Prostate gland (tissue), 2 donors: ENCODE data around the gene OR10S1. TPM values are rescaled to one million over a fixed set of nuclear protein-coding genes. Genes with fewer than 3 reads are reported as not detected.

Experiments
- DNase-seq: peaks from one replicate; pipeline ENCODE4 v3.0.0-alpha.2; 2019; ENCODE audit warnings: low spot score
- H3K27ac ChIP-seq, 2 donors: fragments of 200-600 bp; sonication (generic); 2 replicates each; pipeline ENCODE4 v1.5.1; 2017 to 2019
- H3K27me3 ChIP-seq: fragments of 200-600 bp; sonication (generic); replicated peaks from 2 replicates; pipeline ENCODE4 v1.5.1; 2019; ENCODE audit not compliant: insufficient read depth
- H3K36me3 ChIP-seq, 2 donors: fragments of 200-600 bp; sonication (generic); 1 replicate in 1 of 2; 2 replicates in 1 of 2; pipeline versions ENCODE4 v1.5.1 to v1.8.1; 2017 to 2019
- H3K4me1 ChIP-seq: fragments of 200-600 bp; sonication (generic); replicated peaks from 2 replicates; pipeline ENCODE4 v1.5.1; 2019
- H3K4me3 ChIP-seq, 2 donors: fragments of 200-600 bp; sonication (generic); 2 replicates each; pipeline ENCODE4 v1.5.1; 2017 to 2019
- H3K9me3 ChIP-seq: fragments of 200-600 bp; sonication (generic); 2 replicates; pipeline ENCODE4 v1.5.1; 2017
- CTCF ChIP-seq, 4 experiments: fragments of 200-600 bp in 2 of 4; fragments of 450-650 bp in 2 of 4; sonication (generic) in 2 of 4; IDR thresholded peaks; 1 replicate in 3 of 4; 2 replicates in 1 of 4; pipeline ENCODE4 v1.5.1; 2016 to 2019; ENCODE audit warnings: antibody characterized with exemption in 4 of 4, mild to moderate bottlenecking in 2 of 4, moderate library complexity in 2 of 4
- POLR2A ChIP-seq: fragments of 450-650 bp; IDR thresholded peaks from one replicate; pipeline ENCODE4 v1.6.1; 2016; ENCODE audit warnings: antibody characterized with exemption, mild to moderate bottlenecking
- POLR2AphosphoS5 ChIP-seq: sonication (generic); formaldehyde crosslinking; IDR thresholded peaks from one replicate; pipeline ENCODE4 v1.6.1; 2017; ENCODE audit warnings: antibody characterized with exemption
- WGBS: methylation state at CpG from one replicate; pipeline ENCODE4 v1.1.5; 2018; 5-methylcytosine and 5-hydroxymethylcytosine counted together
- intact Hi-C: fragments of 100-400 bp; cut with DNase I; formaldehyde crosslinking; loops from one replicate; pipeline ENCODE4 v1.14.2; 2022
- total RNA-seq, 2 donors: library from RNA; depleted of rRNA; stranded (reverse); fragments of >200 nt; gene quantifications; one replicate each; pipeline ENCODE4 v1.1.0, GENCODE V29; 2016

OR10S1 gene
- total RNA-seq, 2 donors from 2014 or later, result not detected

GRCh38 chr11:123979311-123979710 is 1.7 kb upstream of the OR10S1 start:
- Histone ChIP-seq H3K4me1 (no peaks in the 10 kb centered on the region), H3K9me3 (no peaks in the 10 kb centered on the region), H3K4me3 (no peak overlapping the region), H3K36me3 (no peaks in the 10 kb centered on the region), H3K27me3 (no peaks in the 10 kb centered on the region), H3K27ac (no peak overlapping the region)
- no peak for DNase-seq
- TF ChIP-seq CTCF (IDR thresholded peaks at IDR 0.05) (no peak), POLR2AphosphoS5 (no peak), POLR2A (no peak)
- intact Hi-C loops, result no loop called here
- 79% methylated on average over 5 of the region's 5 CpGs for WGBS

GRCh38 chr11:123976770-123977560 is 616 bp downstream of the OR10S1 start:
- TF ChIP-seq POLR2A, result no peak
- TF ChIP-seq CTCF (IDR thresholded peaks at IDR 0.05), result no peak
- no peak for TF ChIP-seq POLR2AphosphoS5
- no peak for DNase-seq
- Histone ChIP-seq H3K36me3 (no peaks in the 10 kb centered on the region), H3K9me3 (no peaks in the 10 kb centered on the region), H3K4me1 (no peaks in the 10 kb centered on the region), H3K27me3 (no peaks in the 10 kb centered on the region), H3K4me3 (no peak overlapping the region), H3K27ac (no peak overlapping the region)
- intact Hi-C loops, result no loop called here
- 90% methylated on average over 18 of the region's 18 CpGs for WGBS

GRCh38 chr11:123973816-123974215 is 3.8 kb downstream of the OR10S1 start:
- no peaks in the 10 kb centered on the region for H3K36me3 ChIP-seq
- WGBS, result 85% methylated on average over 1 of the region's 1 CpG

GRCh38 chr11:123956752-123957151 is 20.8 kb downstream of the OR10S1 start:
- no peaks in the 10 kb centered on the region for H3K4me1 ChIP-seq
- intact Hi-C loops, result no loop called here

More at GRCh38 chr11:123973816-123974215, 3.8 kb downstream of the OR10S1 start:
- no peak overlapping the region for H3K4me3 ChIP-seq
- intact Hi-C loops, result no loop called here
- DNase-seq, result no peak
- no peaks in the 10 kb centered on the region for H3K27me3 ChIP-seq
- no peak overlapping the region for H3K27ac ChIP-seq
- no peaks in the 10 kb centered on the region for H3K4me1 ChIP-seq
- TF ChIP-seq POLR2AphosphoS5 (no peak), POLR2A (no peak), CTCF (IDR thresholded peaks at IDR 0.05) (no peak)
- no peaks in the 10 kb centered on the region for H3K9me3 ChIP-seq

More at GRCh38 chr11:123956752-123957151, 20.8 kb downstream of the OR10S1 start:
- no peaks in the 10 kb centered on the region for H3K36me3 ChIP-seq
- H3K4me3 ChIP-seq, result no peak overlapping the region
- H3K27me3 ChIP-seq, result no peaks in the 10 kb centered on the region
- H3K27ac ChIP-seq, result no peak overlapping the region
- TF ChIP-seq POLR2A (no peak), CTCF (IDR thresholded peaks at IDR 0.05) (no peak), POLR2AphosphoS5 (no peak)
- no peak for DNase-seq
- no peaks in the 10 kb centered on the region for H3K9me3 ChIP-seq
